Measurements from ENCODE around the gene SPTBN1.

Gene SPTBN1

GRCh38 chr2:54577944-54578647 lies 122.0 kb downstream of the SPTBN1 start:
- DNase-seq: peak; percentile 54

- no peak for DNase-seq
These were observed 122.5 kb downstream of the SPTBN1 start for GRCh38 chr2:54578648-54579045.

GRCh38 chr2:54579061-54579681 lies 123.0 kb downstream of the SPTBN1 start:
- no peak for DNase-seq

GRCh38 chr2:54579682-54580620 lies 123.8 kb downstream of the SPTBN1 start:
- no peak for DNase-seq

- no peak for DNase-seq
These were observed 125.4 kb downstream of the SPTBN1 start for GRCh38 chr2:54581326-54582039.

- no peak for DNase-seq
These were observed 126.9 kb downstream of the SPTBN1 start for GRCh38 chr2:54582987-54583386.

- no peak for DNase-seq
These were observed 128.5 kb downstream of the SPTBN1 start for GRCh38 chr2:54584598-54584997.

GRCh38 chr2:54585136-54585733 lies 129.1 kb downstream of the SPTBN1 start:
- no peak for DNase-seq

GRCh38 chr2:54586062-54586461 lies 129.9 kb downstream of the SPTBN1 start:
- DNase-seq: peak; percentile 43

GRCh38 chr2:54586494-54586893 lies 130.4 kb downstream of the SPTBN1 start:
- DNase-seq: peak; percentile 20

- no peak for DNase-seq
These were observed 131.3 kb downstream of the SPTBN1 start for GRCh38 chr2:54587171-54588016.

GRCh38 chr2:54588244-54588899 lies 132.2 kb downstream of the SPTBN1 start:
- DNase-seq: no peak

- no peak for DNase-seq
These were observed 132.9 kb downstream of the SPTBN1 start for GRCh38 chr2:54589038-54589339.

- DNase-seq: peak; percentile 50
These were observed 133.5 kb downstream of the SPTBN1 start for GRCh38 chr2:54589340-54590215.

GRCh38 chr2:54590216-54591120 lies 134.3 kb downstream of the SPTBN1 start:
- DNase-seq: no peak

- DNase-seq: no peak
These were observed 135.4 kb downstream of the SPTBN1 start for GRCh38 chr2:54591551-54591950.

GRCh38 chr2:54593249-54593648 lies 137.1 kb downstream of the SPTBN1 start:
- DNase-seq: no peak

GRCh38 chr2:54594048-54594447 lies 137.9 kb downstream of the SPTBN1 start:
- no peak for DNase-seq

All from HCEC 1CT (cell line).